Esophagus muscularis mucosa (tissue), 4 donors: ENCODE results near the gene ZFX.

Experiments
- CTCF ChIP-seq, 3 experiments: fragments of 200-600 bp in 2 of 3; fragments of 450-650 bp in 1 of 3; sonication (generic) in 2 of 3; IDR thresholded peaks; one replicate each; pipeline ENCODE4 v1.5.1; 2017 to 2019; ENCODE audit warnings: antibody characterized with exemption in 3 of 3, mild to moderate bottlenecking in 2 of 3, moderate library complexity in 1 of 3
- EP300 ChIP-seq: sonication (generic); formaldehyde crosslinking; IDR thresholded peaks from one replicate; pipeline ENCODE4 v1.6.1; 2017; ENCODE audit warnings: antibody characterized with exemption
- POLR2A ChIP-seq: fragments of 450-650 bp; IDR thresholded peaks from one replicate; pipeline ENCODE4 v1.6.1; 2017; ENCODE audit warnings: antibody characterized with exemption, moderate library complexity, mild to moderate bottlenecking, low read depth
- POLR2AphosphoS5 ChIP-seq, 2 donors: sonication (generic); formaldehyde crosslinking; IDR thresholded peaks; one replicate each; pipeline ENCODE4 v1.6.1; 2017; ENCODE audit warnings: antibody characterized with exemption in 2 of 2

- TF ChIP-seq CTCF (IDR thresholded peaks at IDR 0.05) = no peak
- no peak for TF ChIP-seq POLR2A
- TF ChIP-seq POLR2AphosphoS5 (IDR thresholded peaks at IDR 0.05) = no peak
- TF ChIP-seq EP300 = no peak
Observed at GRCh38 chrX:24147165-24147564, 2.4 kb upstream of the ZFX start.
